Stimulated activated CD4-positive, alpha-beta T cell treated with anti-CD3 and anti-CD28 coated beads, Interleukin-12 subunit alpha, Interleukin-12 subunit beta, amount 100 ng/mL, for 4 hours (primary cell): ENCODE results near the gene GHR.

Experiments used
- DNase-seq: peaks from one replicate; pipeline ENCODE4 v3.0.0-alpha.2; 2020

GHR gene

GRCh38 chr5:42612750-42613366, 189.6 kb downstream of the GHR start:
- DNase-seq: no peak

GRCh38 chr5:42614509-42614908, 191.3 kb downstream of the GHR start:
- DNase-seq: no peak

GRCh38 chr5:42620579-42621216, 197.5 kb downstream of the GHR start:
- no peak for DNase-seq

- no peak for DNase-seq
Observed at GRCh38 chr5:42621242-42621641, 198.0 kb downstream of the GHR start.

- no peak for DNase-seq
Observed at GRCh38 chr5:42621662-42622061, 198.4 kb downstream of the GHR start.

GRCh38 chr5:42624912-42625311, 201.7 kb downstream of the GHR start:
- DNase-seq: no peak

- DNase-seq: no peak
Observed at GRCh38 chr5:42626462-42626861, 203.2 kb downstream of the GHR start.

GRCh38 chr5:42628821-42629220, 205.6 kb downstream of the GHR start:
- DNase-seq: no peak

- DNase-seq: no peak
Observed at GRCh38 chr5:42629284-42629683, 206.0 kb downstream of the GHR start.

GRCh38 chr5:42631241-42631640, 208.0 kb downstream of the GHR start:
- no peak for DNase-seq

GRCh38 chr5:42632354-42632900, 209.2 kb downstream of the GHR start:
- no peak for DNase-seq

GRCh38 chr5:42634575-42634974, 211.3 kb downstream of the GHR start:
- DNase-seq: no peak

- no peak for DNase-seq
Observed at GRCh38 chr5:42636425-42636824, 213.2 kb downstream of the GHR start.

- DNase-seq: no peak
Observed at GRCh38 chr5:42636946-42637345, 213.7 kb downstream of the GHR start.

GRCh38 chr5:42638972-42639371, 215.7 kb downstream of the GHR start:
- no peak for DNase-seq

- no peak for DNase-seq
Observed at GRCh38 chr5:42640835-42641234, 217.6 kb downstream of the GHR start.

- DNase-seq: no peak
Observed at GRCh38 chr5:42641336-42642005, 218.2 kb downstream of the GHR start.

- DNase-seq: no peak
Observed at GRCh38 chr5:42642006-42642405, 218.8 kb downstream of the GHR start.

- no peak for DNase-seq
Observed at GRCh38 chr5:42643360-42643759, 220.1 kb downstream of the GHR start.

GRCh38 chr5:42645138-42645537, 221.9 kb downstream of the GHR start:
- DNase-seq: no peak

- DNase-seq: no peak
Observed at GRCh38 chr5:42648036-42648435, 224.8 kb downstream of the GHR start.

GRCh38 chr5:42648915-42649314, 225.7 kb downstream of the GHR start:
- no peak for DNase-seq

- no peak for DNase-seq
Observed at GRCh38 chr5:42650084-42650483, 226.8 kb downstream of the GHR start.

GRCh38 chr5:42653705-42654104, 230.5 kb downstream of the GHR start:
- no peak for DNase-seq
